ENCODE data around the gene CANT1. TPM values are rescaled to one million over a fixed set of nuclear protein-coding genes. Genes with fewer than 3 reads are reported as not detected.
A peak's percentile ranks its signal among the peaks of the same experiment; 100 is the strongest.
"Not testable (repeated sequence)": the region's sequence is repeated elsewhere in the genome, so short reads cannot be mapped to it uniquely, and the experiment has no call there.

Gene CANT1
- total RNA-seq, 8 experiments from 2014 or later = 20.7 to 42.6 (median 28.8) TPM

DNA sequence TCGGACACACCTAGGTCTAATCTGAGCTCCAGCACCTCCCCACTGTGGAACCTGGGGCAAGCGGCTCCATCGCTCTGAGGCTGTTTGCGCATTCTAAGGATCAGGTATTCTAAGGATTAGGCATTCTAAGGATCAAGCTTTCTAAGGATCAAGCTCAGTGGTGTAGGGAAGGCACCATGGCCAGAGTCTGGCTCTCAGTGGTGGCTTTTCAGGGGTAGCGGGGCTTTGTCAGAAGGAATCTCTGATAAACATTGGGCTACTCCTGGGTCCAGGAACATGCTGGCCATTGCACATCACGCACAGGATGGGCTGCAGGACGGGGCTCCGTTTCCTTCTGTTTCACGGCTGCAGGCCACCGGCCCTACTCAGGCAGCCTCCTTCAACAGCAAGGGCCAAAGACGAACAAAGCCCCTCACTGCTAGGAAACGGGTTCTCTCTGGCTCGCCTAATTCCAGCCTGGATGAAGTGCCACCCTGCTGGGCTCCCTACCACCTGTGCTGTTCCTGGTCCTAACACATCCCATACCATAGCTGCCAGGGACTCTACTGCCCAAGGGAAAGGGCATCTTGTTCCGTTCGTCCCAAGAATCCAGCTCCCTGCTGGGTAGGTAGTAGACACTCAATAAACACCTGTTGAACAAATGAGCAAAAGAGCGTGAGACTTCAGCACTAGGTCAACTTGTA, 19.9 kb upstream of the CANT1 start:
- WGBS, 10 experiments = 49 to 100% (median 87%) methylated on average over 1 to 8 of the region's 16 CpGs; no CpG with 5 or more reads in 1 of the 10 experiments

DNA sequence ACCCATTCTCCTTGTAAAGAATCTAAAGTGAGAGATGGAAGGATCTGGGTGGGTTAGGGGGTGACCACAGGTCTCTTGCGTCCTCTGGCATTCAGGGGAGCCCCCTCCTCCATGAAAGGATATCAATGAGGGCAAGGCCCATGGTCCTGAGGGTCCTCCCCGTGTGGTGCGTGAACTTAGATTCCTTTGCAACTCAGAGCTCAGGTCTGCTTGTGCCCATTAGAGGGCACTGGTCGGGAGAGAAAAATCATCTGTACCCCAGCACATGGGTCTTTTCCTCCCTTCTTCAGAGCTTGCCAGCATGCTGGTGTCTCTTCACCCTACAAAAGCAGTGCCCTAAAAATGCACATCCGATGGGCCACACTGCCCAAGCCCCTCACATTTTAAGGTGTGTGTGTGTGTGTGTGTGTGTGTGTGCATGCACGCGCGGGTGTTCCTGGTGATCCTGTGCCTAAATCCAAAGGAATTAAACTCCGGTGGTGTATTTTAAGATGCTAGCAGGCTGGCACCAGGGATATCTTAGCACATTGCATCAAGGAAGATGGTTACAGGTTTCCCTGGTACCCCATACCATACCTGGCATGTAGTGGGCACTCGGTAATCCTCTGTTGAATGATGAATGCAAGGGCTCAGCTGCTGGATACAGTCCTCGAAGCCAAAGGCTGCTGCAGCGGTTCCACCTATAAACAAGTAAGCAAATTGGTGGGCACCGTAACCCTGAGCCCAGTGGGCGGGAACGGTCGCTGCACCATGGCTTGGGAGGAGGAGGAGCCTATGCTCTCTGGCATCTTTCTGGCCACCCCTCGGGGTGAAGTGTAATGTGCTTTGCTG, 19.1 kb upstream of the CANT1 start:
- WGBS, 10 experiments = 44 to 76% (median 64%) methylated on average over 3 to 7 of the region's 17 CpGs; no CpG with 5 or more reads in 5 of the 10 experiments
- peak in 1 of 8 experiments; percentile 14 for ATAC-seq (replicated peaks in 6 of 8)
- no peak overlapping the region for H3K4me3 ChIP-seq
- in situ Hi-C loops (cut with MboI; ENCODE audit: low pct_unique_long_range_greater_than_20kb in 2 of 9, low sequenced_read_pairs in 9 of 9, unreplicated experiment in 9 of 9) = no loop called here
- peaks cover 5 to 11% of the 10 kb centered on the region in 2 donors for H3K4me1 ChIP-seq (replicated peaks in 1 of 2)
- no peak overlapping the region for H3K27ac ChIP-seq

More for the DNA sequence above, 19.9 kb upstream of the CANT1 start:
- in situ Hi-C loops (cut with MboI; ENCODE audit: low pct_unique_long_range_greater_than_20kb in 2 of 9, low sequenced_read_pairs in 9 of 9, unreplicated experiment in 9 of 9) = no loop called here
- Histone ChIP-seq H3K27ac (no peak overlapping the region), H3K4me1 (replicated peaks in 1 of 2) (peaks cover 4 to 10% of the 10 kb centered on the region in 2 donors), H3K4me3 (no peak overlapping the region)
- ATAC-seq (replicated peaks in 6 of 8) = no peak

DNA sequence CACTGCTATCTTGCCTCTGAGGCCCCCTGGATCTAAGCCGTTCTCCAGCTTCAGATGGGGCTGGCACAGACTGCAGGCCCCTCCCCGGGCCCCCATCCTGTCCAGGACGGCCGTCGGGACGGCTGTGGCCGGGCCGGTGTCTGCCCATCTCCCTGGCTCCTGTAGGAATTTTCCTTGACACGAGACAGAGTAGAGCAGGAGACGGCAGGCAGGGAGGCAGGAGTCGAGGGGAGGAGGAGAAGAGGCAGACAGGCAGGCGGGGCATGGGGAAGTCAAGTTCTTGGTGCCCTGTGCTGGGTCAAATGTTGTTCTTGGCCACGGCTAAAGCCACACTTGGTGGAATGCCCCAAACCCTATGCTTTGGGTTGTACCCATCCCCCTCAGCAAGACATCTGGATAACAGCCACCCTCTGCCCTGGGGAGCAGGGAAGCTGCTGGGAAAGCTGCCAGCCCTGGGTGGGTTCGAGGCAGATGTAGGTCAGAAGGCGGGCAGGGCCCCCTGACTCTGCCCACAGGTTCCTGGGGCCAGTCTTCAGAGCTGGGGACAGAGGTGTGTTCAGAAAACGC, 18.4 kb upstream of the CANT1 start:
- Histone ChIP-seq H3K4me3 (no peak overlapping the region), H3K27ac (no peak overlapping the region), H3K4me1 (replicated peaks in 1 of 2) (peaks cover 5 to 11% of the 10 kb centered on the region in 2 donors)
- 12 to 44% (median 32%) methylated on average over 1 to 5 of the region's 16 CpGs; no CpG with 5 or more reads in 6 of the 10 experiments for WGBS, 10 experiments
- peak in 3 of 8 experiments; percentile 4 to 9 (median 5) for ATAC-seq (replicated peaks in 6 of 8)
- in situ Hi-C loops (cut with MboI; ENCODE audit: low pct_unique_long_range_greater_than_20kb in 2 of 9, low sequenced_read_pairs in 9 of 9, unreplicated experiment in 9 of 9) = no loop called here

DNA sequence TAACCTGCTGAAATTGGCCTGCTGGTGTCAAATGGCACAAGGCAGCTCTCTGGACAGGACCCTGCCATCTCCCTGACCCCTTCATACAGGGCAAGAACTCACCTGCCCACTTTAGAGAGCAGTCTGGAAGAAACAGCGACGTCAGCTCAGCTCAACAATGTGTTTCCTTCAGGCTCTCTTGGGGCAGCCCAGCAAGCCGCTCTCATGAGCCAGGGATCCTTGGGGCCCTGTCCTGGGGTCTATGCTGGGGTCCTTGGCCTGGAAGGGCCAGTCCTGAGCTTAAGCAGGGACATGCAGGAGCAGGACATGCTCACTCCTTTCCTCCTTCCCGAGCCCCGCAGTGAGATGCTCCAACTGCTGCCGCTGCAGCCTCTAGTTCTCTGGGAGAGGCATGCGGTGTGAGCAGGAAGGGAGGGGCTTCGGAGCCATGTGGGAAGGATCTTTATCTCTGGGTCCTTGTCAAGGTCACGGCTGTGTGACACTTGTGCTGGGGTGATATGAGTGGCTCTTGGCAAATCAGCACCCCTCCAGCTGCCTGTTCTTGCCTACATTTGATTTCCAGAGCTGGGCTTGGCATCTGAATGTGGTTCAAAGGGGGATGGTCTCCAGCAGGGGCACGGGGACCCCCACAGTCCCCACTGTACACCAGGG, 17.8 kb upstream of the CANT1 start:
- 0 to 35% (median 21%) methylated on average over 1 to 2 of the region's 10 CpGs; no CpG with 5 or more reads in 6 of the 10 experiments for WGBS, 10 experiments
- in situ Hi-C loops (cut with MboI; ENCODE audit: low pct_unique_long_range_greater_than_20kb in 2 of 9, low sequenced_read_pairs in 9 of 9, unreplicated experiment in 9 of 9) = no loop called here
- ATAC-seq (replicated peaks in 6 of 8) = peak in 3 of 8 experiments; percentile 9 to 16 (median 13)
- Histone ChIP-seq H3K4me1 (replicated peaks in 1 of 2) (peaks cover 5 to 11% of the 10 kb centered on the region in 2 donors), H3K4me3 (no peak overlapping the region), H3K27ac (no peak overlapping the region)

GRCh38 chr17:79026376-79027273, 17.1 kb upstream of the CANT1 start:
- H3K4me3 ChIP-seq = no peak overlapping the region
- in situ Hi-C loops (cut with MboI; ENCODE audit: low pct_unique_long_range_greater_than_20kb in 2 of 9, low sequenced_read_pairs in 9 of 9, unreplicated experiment in 9 of 9) = no loop called here
- no peak overlapping the region for H3K27ac ChIP-seq
- ATAC-seq (replicated peaks in 6 of 8) = peak in 3 of 8 experiments; percentile 10 to 44 (median 12)
- 24 to 100% (median 83%) methylated on average over 1 to 5 of the region's 16 CpGs; no CpG with 5 or more reads in 5 of the 10 experiments for WGBS, 10 experiments
- peaks cover 5 to 11% of the 10 kb centered on the region in 2 donors for H3K4me1 ChIP-seq (replicated peaks in 1 of 2)

GRCh38 chr17:79024901-79025737, 15.6 kb upstream of the CANT1 start:
- no peak overlapping the region for H3K27ac ChIP-seq
- in situ Hi-C loops (cut with MboI; ENCODE audit: low pct_unique_long_range_greater_than_20kb in 2 of 9, low sequenced_read_pairs in 9 of 9, unreplicated experiment in 9 of 9) = no loop called here
- peak in 5 of 8 experiments; percentile 28 to 56 (median 39) for ATAC-seq (replicated peaks in 6 of 8)
- peaks cover 5 to 11% of the 10 kb centered on the region in 2 donors for H3K4me1 ChIP-seq (replicated peaks in 1 of 2)
- WGBS, 10 experiments = 0 to 80% (median 38%) methylated on average over 1 to 16 of the region's 31 CpGs; no CpG with 5 or more reads in 5 of the 10 experiments
- H3K4me3 ChIP-seq = peak overlapping the region in 2 of 5 donors; percentile 31 to 42

DNA sequence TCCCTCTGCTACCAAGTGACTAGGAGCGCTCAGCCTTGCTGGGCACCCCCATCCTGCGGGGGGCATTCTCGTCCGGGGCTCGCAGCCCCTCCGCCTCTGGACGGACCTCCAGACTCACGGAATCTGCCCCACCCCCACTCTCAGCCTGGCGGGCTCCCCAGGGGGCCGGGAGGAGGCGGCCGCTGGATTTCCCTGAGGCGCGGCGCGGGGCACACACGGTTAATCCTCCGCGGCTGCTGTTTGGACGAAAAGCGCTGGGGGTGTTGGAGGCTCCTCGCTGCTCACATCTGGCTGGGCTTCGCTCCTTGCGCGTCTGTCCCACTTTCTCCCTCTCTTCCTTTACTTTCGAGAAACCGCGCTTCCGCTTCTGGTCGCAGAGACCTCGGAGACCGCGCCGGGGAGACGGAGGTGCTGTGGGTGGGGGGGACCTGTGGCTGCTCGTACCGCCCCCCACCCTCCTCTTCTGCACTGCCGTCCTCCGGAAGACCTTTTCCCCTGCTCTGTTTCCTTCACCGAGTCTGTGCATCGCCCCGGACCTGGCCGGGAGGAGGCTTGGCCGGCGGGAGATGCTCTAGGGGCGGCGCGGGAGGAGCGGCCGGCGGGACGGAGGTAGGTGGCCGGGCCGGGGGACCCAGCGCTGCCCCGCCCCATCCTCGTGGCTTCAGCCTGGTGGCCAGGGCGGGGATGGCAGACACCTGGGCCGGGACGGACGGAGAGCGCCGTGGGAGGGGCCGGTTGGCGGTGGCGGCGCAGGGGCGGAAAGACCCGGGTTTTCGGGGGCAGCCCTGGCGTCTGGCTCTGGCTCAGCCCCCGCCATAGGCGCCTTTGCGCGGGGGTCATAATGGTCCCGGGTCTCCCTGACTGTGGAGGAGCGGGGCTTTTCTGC, 14.6 kb upstream of the CANT1 start, which contains the start of gene C1QTNF1:
Gene C1QTNF1 (plus strand): TSS at position 284 of the 886 bp plus-strand sequence. CDS start 19,800 bp downstream, outside the sequence.
- peaks cover 5 to 11% of the 10 kb centered on the region in 2 donors for H3K4me1 ChIP-seq (replicated peaks in 1 of 2)
- WGBS, 10 experiments = 0 to 33% (median 9%) methylated on average over 2 to 13 of the region's 77 CpGs; no CpG with 5 or more reads in 6 of the 10 experiments
- in situ Hi-C loops (cut with MboI; ENCODE audit: low pct_unique_long_range_greater_than_20kb in 2 of 9, low sequenced_read_pairs in 9 of 9, unreplicated experiment in 9 of 9) = no loop called here
- H3K4me3 ChIP-seq = peak within 1 kb of the TSS; percentile 26 to 42 (median 35)
- no peak within 1 kb of the TSS for H3K27ac ChIP-seq
- peak; percentile 23 to 82 (median 73) for ATAC-seq (replicated peaks in 6 of 8)

GRCh38 chr17:79023180-79023705, 13.7 kb upstream of the CANT1 start:
- in situ Hi-C loops (cut with MboI; ENCODE audit: low pct_unique_long_range_greater_than_20kb in 2 of 9, low sequenced_read_pairs in 9 of 9, unreplicated experiment in 9 of 9) = no loop called here

GRCh38 chr17:79022507-79022991, 13.0 kb upstream of the CANT1 start:
- no peak for ATAC-seq (replicated peaks in 6 of 8)
- no peak overlapping the region for H3K4me3 ChIP-seq
- whole genome bisulfite sequencing, 10 experiments = 55 to 100% (median 100%) methylated on average over 1 to 4 of the region's 9 CpGs; no CpG with 5 or more reads in 5 of the 10 experiments
- H3K27ac ChIP-seq = no peak overlapping the region
- in situ Hi-C loops (cut with MboI; ENCODE audit: low pct_unique_long_range_greater_than_20kb in 2 of 9, low sequenced_read_pairs in 9 of 9, unreplicated experiment in 9 of 9) = no loop called here
- peaks cover 5 to 9% of the 10 kb centered on the region in 2 donors for H3K4me1 ChIP-seq (replicated peaks in 1 of 2)

More at GRCh38 chr17:79023180-79023705, 13.7 kb upstream of the CANT1 start:
- 35 to 96% (median 65%) methylated on average over 3 to 9 of the region's 12 CpGs; no CpG with 5 or more reads in 4 of the 10 experiments for WGBS, 10 experiments
- Histone ChIP-seq H3K27ac (no peak overlapping the region), H3K4me3 (peak overlapping the region in 1 of 5 donors; percentile 42), H3K4me1 (replicated peaks in 1 of 2) (peaks cover 5 to 11% of the 10 kb centered on the region in 2 donors)
- ATAC-seq (replicated peaks in 6 of 8) = no peak

DNA sequence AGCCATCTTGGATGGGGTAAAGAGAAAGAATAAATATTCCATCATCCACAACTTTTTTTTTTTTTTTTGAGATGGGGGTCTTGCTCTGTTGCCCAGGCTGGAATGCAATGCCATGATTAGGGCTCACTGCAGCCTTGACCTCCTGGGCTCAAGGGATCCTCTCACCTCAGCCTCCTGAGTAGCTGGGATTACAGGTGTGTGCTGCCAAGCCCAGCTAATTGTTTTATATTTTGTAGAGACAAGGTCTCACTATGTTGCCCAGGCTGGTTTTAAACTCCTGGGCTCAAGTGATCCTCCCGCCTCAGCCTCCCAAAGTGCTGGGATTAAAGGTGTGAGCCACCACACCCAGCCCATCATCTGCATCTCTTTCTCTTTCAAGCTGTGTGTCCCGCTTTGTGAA, 12.4 kb upstream of the CANT1 start:
- in situ Hi-C loops (cut with MboI; ENCODE audit: low pct_unique_long_range_greater_than_20kb in 2 of 9, low sequenced_read_pairs in 9 of 9, unreplicated experiment in 9 of 9) = not testable (repeated sequence)

More for the DNA sequence above, 12.4 kb upstream of the CANT1 start:
- not testable (repeated sequence) for H3K4me1 ChIP-seq (replicated peaks in 1 of 2); H3K4me3 ChIP-seq; H3K27ac ChIP-seq; ATAC-seq (replicated peaks in 6 of 8)
- 60 to 100% (median 83%) methylated on average over 1 to 2 of the region's 2 CpGs; no CpG with 5 or more reads in 5 of the 10 experiments for WGBS, 10 experiments

All from motor neuron (in vitro differentiated cells).